ENCODE results near the gene RBM7.

GRCh38 chr11:114398303-114398920, 2.1 kb upstream of the RBM7 start:
- TF ChIP-seq CTCF (optimal IDR thresholded peaks at IDR 0.05 in 1 of 3, IDR thresholded peaks at IDR 0.05 in 1 of 3, conservative IDR thresholded peaks at IDR 0.05 in 1 of 3; ENCODE audit: extremely low read depth in 1 of 3, insufficient read depth in 2 of 3, low read length in 3 of 3) (no peak), EZH2 (IDR thresholded peaks at IDR 0.05; ENCODE audit: low read length) (no peak)
